OCI-LY7 (cell line): ENCODE measurements around the gene HMCN1.

Source experiments
- CTCF ChIP-seq: fragments of 200-600 bp; sonication (generic); conservative IDR thresholded peaks from 2 replicates; pipeline ENCODE4 v1.5.1; 2014; ENCODE audit warnings: mild to moderate bottlenecking, antibody characterized with exemption, low read length, moderate library complexity, mixed read lengths
- EZH2phosphoT487 ChIP-seq: fragments of 200-600 bp; sonication (generic); IDR thresholded peaks from 2 replicates; pipeline ENCODE4 v1.6.1; 2018; ENCODE audit warnings: low read depth, borderline replicate concordance, mild to moderate bottlenecking, mixed run types, antibody characterized with exemption, low read length, moderate library complexity, mixed read lengths

- TF ChIP-seq CTCF (no peak), EZH2phosphoT487 (no peak)
Observed at GRCh38 chr1:185969524-185969991, 235.4 kb downstream of the HMCN1 start.
